ENCODE data around the gene LRRK1.

- TF ChIP-seq CTCF (IDR thresholded peaks at IDR 0.05) (no peak), EZH2 (IDR thresholded peaks at IDR 0.05; ENCODE audit: borderline replicate concordance, insufficient read depth, low read depth, low read length, poor library complexity, severe bottlenecking) (no peak)
Observed at GRCh38 chr15:100983221-100983620, 64.1 kb downstream of the LRRK1 start.
